Stimulated activated CD4-positive, alpha-beta T cell treated with anti-CD3 and anti-CD28 coated beads, Interleukin-15, amount 100 ng/mL, for 48 hours (primary cell): ENCODE measurements around the gene ABCC9.
"Not testable (repeated sequence)": the region's sequence is repeated elsewhere in the genome, so short reads cannot be mapped to it uniquely, and the experiment has no call there.

ENCODE experiments used
- DNase-seq, 2 donors: peaks; one replicate each; pipeline ENCODE4 v3.0.0-alpha.2; 2020; ENCODE audit warnings: low read depth in 2 of 2

ABCC9 gene

DNA sequence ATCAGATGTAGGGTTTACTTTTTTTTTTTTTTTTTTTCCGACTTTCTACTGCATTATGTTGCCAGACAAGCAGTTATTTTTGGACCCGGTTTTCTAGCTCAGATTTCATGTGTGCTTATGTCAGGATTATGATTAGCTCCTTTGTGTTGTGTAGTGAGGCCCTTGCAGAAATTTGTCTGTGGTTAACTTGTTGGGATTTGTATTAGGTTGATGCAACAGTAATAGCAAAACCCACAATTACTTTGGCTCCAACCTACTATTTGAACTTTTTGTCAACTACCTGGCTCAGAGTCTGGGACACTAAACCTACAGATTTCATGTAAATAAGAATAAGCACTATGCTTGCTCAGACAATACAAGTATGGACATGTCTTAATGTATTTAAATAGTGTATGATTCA, 122.6 kb downstream of the ABCC9 start:
- DNase-seq = no peak

DNA sequence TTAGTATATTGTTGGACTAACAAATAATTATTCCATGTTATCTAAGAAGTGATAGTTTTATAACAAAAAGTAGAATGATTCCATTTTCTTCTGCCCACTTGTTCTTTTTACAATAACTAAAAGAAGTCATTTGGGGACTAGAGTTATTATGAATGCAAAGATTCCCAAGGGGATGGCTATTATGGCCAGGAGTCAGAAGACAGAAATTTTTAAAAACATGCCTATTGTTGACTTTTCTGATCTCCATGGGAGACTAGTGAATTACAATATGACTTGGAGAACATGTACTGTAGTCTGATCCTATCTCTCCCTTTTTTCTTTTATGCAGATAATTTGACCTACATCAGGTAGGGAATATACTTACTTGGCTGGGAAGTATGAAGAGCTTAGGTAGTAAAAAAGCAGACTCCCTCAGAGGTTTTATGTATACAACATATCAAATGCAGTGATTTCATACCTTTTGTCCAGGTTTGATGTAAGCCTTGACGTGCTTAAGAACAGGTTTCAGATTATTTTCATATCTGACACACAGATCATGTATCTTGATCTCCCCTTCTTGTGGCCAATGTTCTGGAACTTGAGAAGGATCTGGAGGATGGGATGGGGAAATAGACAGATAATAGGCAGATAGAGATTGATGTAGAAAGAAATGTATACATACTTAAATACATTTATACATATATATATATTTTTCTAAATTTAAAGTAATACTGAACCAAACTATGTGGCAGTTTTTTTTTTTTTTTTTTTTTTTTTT, 125.7 kb downstream of the ABCC9 start:
- DNase-seq = no peak

DNA sequence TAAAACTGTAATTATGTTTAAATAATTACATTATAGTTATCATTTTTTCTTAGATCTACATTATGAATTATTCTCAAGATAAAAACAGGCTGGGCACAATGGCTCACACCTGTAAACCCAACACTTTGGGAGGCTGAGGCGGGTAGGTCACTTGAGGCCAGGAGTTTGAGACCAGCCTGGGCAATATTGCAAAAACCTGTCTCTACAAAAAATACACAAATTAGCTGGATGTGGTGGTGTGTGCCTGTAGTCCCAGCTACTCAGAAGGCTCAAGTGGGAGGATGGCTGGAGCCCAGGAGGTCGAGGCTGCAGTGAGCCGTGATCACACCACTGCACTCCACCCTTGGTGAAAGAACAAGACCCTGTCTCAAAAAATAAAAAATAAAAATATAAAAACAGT, 126.4 kb downstream of the ABCC9 start:
- DNase-seq = no peak

DNA sequence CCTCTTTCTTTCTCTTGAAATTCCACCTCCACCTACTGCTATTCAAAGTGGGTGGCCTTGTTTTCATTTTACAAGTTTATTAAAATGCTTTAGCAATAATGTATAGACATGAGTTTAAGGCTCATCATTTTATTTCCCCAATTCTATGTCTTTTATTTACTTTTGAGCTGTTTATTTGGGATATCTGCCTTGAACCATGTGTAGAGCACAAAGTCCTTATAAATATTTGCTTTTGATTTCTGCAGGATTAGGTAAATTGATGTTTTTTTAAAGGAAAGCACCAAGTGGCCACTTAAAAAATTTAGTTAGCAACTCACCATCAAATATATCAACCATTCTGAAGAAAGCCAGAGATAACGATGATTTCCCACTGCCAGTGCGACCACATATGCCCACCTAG, 126.9 kb downstream of the ABCC9 start:
- no peak for DNase-seq

DNA sequence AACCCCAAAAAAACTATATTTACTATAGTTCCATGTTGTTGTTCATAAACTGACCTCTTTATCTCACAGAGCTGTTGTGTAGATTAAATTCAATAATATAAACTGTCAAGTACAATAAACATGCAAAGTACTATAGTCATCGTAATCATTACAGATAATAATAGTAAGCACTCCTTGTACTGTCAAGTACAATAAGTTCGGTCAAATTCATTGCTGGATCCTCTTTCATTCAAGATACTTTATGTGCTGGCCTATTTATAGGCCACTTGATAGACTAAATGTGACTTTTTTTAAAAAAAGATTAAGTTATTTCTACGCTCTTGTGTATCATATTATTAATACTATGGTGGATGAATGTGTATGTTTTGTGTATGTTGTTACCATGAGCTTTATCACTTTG, 127.5 kb downstream of the ABCC9 start:
- DNase-seq = no peak

DNA sequence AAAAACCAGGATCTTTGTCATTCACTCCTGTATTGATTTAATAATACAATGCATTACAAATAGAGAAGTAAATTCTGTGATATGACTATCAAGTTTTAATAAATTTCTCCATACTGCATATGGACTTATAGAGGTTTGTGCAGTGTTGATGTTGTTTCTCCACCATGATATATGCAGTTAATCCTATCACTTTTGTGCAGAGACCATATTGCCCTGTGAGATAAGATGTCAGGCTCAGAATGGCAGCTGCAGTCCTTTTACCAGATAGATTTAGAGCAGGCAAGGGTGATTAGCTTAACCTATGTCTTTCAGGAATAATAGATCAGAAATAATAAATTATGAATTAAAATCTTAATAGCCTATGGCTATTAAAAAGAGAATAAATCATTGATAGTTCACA, 128.1 kb downstream of the ABCC9 start:
- no peak for DNase-seq

DNA sequence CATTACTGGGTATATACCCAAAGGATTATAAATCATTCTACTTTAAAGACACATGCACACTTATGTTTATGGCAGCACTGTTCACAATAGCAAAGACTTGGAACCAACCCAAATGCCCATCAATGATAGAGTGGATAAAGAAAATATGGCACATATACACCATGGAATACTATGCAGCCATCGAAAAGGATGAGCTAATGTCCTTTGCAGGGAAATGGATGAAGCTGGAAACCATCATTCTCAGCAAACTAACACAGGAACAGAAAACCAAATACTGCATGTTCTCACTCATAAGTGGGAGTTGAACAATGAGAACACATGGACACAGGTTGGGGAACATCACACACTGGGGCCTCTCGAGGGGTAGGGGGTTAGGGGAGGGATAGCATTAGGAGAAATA, 128.9 kb downstream of the ABCC9 start:
- DNase-seq = not testable (repeated sequence)

DNA sequence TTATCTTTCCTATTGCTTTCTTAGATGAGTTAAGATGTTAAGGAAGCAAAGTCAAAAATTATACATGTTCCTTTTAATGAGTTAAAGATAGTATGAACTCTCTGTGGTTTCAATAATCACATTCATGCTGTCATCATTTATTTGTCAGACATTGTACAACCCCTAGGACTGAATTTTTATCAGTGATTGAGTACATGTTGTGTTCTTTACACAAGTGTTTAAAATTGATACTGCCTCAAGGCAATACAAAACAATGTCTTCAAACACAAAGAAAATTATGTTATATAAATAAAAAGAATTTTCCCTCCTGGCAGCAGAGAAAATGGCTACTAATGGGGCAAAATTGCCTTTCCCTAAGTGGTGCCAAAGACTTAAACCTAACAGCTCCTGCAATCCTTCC, 132.1 kb downstream of the ABCC9 start:
- DNase-seq = no peak

DNA sequence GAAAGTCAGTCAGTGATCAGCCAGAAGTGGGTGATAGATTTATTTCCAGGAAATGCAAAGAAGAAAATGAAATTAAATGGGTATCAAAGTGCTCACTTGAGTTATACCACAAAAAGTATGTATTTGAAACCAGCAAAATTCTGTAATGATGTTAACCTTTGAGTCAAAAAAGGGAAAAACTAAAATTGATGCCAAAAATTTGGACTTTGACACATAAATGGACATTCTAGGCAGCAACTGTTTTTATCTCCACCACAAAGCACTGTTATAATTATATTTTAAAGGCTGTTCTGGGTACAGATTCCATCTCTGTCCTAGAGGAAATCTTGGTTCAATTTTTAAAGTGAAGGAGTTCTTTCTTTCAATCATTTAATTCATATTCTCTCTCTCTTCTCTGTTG, 135.0 kb downstream of the ABCC9 start:
- no peak for DNase-seq

DNA sequence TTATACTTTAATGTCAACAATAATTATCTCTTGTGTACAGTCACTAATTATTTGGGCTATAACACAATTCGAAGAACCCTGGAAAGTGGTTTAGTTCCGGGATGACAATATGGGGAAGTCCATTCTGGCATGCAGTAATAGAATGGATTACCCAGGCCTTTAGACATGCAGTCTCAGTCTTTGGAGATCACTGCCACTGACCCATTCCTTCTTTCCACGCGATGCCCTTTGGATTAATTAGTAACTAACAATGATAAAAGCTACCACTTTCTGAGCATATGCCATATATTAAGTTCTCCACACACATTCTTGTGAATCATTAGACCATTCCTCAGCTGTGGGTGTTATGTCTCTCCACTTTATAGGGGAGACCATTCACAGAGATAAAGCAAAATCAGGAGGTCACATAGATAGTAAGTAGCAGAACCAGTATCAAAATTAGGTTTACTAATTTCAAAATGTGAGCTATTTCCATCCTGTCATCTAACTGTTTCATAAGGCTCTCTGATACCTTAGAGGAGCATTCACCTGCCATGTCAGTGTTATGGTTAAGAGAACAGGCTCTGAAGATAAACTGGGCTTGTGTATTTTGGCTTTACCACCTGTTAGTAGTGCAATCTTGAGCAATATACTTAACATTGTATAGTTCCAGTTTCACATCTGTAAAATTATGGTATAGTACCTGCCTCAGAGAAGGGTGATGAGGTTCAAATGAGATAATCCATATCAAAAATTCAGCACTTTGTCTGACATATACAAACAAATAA, 139.5 kb downstream of the ABCC9 start:
- no peak for DNase-seq

DNA sequence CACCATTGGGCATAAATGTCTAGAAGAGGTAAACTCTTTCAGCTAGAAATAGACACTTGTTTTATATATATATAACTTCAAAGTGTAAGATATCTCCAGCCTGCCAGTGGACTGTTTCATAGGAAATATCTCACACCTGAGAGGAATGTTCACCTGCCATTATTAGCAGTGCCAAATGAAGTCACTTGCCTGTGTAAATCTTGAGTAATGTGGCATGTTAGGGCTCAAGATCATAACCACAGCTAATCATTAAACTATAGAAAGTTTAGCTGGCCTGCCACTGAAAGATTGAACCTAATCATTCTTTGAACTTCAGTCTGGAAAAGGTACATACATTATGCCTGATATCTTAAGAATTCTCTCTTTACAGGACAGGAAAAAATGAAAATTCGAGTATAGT, 141.2 kb downstream of the ABCC9 start:
- no peak for DNase-seq

DNA sequence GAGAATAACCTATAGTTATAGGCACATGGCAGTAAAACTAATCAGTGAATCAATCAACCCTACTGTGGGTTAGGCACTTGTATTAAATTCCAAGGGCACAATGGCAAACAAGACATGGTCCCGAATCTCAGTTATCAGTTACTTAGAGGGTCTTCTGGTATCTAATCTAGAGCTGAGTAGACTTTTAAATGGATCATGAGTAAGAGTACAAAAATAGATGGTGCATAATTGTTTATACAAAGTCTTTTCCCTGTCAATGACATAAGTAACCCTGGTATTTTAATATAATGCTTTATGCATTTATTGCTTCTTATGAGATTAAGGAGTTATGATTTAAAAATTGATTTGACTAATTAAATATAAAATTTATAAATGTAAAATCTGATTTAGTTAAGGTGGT, 143.7 kb downstream of the ABCC9 start:
- no peak for DNase-seq

DNA sequence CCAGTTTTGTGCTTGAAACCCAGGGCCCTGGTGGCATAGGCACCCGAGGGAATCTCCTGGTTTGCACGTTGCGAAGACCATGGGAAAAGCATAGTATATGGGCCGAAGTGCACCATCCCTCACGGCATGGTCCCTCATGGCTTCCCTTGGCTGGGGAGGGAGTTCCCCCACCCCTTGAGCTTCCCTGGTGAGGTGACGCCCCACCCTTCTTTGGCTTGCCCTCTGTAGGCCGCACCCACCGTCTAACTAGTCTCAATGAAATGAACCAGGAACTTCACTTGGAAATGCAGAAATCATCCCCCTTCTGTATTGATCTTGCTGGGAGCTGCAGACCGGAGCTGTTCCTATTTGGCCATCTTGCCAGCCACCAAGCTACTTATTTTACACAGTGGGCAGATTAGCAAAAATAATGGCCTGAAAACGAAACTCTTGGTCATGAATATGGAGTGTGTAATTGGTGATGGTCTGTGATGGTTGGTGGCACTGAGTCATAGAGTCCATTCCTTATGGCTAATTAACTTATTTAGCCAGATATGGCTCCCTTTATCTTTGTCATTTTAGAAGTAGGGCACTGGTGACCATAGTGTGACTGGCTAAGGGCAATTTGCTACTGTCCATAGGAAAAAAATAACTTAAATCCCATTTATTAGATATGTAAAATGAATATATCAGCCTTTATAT, 145.4 kb downstream of the ABCC9 start:
- no peak for DNase-seq

DNA sequence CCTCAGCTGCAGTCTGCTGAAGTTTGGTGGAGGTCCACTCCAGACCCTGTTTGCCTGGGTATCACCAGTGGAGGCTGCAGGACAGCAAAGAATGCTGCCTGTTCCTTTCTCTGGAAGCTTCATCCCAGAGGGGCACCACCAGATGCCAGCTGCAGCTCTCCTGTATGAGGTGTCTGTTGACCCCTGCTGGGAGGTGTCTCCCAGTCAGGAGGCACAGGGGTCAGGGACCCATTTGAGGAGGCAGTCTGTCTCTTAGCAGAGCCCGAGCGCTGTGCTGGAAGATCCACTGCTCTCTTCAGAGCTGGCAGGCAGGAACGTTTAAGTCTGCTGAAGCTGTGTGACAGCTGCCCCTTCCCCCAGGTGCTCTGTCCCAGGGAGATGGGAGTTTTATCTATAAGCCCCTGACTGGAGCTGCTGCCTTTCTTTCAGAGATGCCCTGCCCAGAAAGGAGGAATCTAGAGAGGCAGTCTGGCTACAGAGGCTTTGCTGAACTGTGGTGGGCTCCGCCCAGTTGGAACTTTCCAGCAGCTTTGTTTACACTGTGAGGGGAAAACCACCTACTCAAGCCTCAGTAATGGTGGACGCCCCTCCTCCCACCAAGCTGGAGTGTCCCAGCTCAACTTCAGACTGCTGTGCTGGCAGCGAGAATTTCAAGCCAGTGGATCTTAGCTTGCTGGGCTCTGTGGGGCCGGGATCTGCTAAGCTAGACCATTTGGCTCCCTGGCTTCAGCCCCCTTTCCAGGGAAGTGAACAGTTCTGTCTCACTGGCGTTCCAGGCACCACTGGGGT, 146.2 kb downstream of the ABCC9 start:
- not testable (repeated sequence) for DNase-seq

DNA sequence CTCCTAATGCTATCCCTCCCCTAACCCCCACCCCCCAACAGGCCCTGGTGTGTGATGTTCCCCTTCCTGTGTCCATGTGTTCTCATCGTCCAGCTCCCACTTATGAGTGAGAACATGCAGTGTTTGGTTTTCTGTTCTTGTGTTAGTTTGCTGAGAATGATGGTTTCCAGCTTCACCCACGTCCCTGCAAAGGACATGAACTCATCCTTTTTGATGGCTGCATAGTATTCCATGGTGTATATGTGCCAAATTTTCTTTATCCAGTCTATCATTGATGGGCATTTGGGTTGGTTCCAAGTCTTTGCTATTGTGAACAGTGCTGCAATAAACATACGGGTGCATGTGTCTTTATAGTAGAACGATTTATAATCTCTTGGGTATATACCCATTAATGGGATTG, 151.5 kb downstream of the ABCC9 start:
- DNase-seq = not testable (repeated sequence)

DNA sequence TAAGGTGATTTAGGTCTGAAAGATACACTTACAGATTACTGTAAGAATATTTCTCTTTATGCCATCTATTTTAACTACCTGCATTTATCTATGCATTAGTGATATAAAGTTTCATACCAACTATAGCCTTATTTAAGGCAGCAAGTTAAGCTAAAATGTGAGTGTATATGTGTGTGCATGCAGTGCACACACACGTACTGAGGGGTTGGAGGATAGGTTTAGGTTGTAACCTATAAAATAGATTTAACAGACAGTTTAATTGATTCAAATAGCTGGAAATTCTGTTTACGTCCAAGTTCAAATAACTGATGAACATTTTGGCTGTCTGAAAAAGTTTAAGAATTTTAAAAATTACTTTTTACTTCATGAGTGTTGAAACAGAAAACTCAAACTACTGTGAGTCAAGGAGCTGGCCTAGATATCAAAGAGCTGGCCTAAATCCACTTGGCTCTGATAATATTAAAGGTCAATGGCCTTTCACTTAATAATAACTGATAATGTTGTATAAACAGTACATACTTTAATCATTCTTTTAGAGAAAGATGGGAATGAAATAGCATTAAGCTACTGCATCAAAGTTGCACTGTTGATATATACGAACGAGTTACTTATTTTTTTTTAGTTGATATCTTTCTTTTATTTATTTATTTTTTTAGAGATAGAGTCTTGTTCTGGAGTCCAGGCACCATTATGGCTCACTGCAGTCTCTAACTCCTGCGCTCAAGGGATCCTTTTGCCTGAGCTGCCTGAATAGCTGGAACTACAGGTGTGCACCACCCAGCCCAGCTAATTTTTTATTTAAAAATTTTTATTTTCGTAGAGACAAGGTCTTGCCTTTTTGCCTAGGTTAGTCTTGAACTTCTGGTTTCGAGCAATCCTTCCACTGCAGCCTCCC, 152.9 kb downstream of the ABCC9 start:
- no peak for DNase-seq

DNA sequence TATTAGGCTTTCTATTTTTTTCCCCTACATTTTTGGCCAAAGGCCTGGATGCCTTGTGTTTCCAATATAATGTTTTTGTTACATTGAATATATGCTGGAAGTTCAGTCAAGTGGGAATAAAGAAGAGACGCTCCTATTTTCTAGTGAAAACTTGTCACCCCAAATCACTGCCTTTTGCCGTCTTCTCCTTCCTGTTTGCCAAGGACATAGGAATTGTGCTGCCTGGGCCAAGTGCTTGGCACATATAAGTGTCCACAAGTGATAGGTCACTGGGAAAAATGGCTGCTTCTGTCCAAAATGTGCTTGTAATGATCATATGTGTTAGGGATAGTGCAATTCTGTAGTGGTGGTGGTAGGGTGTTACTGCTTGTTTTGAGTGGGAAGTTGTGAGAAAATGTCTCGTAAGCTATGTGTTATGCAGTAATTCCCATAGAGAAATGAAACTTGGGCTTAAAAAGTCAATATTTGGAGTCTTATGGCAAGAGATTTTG, 155.1 kb downstream of the ABCC9 start:
- no peak for DNase-seq

DNA sequence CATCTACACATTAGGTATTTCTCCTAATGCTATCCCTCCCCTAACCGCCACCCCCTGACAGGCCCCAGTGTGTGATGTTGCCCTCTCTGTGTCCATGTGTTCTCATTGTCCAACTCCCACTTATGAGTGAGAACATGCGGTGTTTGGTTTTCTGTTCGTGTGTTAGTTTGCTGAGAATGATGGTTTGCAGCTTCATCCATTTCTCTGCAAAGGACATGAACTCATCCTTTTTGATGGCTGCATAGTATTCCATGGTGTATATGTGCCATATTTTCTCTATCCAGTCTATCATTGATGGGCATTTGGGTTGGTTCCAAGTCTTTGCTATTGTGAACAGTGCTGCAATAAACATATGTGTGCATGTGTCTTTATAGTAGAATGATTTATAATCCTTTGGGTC, 158.5 kb downstream of the ABCC9 start:
- not testable (repeated sequence) for DNase-seq

DNA sequence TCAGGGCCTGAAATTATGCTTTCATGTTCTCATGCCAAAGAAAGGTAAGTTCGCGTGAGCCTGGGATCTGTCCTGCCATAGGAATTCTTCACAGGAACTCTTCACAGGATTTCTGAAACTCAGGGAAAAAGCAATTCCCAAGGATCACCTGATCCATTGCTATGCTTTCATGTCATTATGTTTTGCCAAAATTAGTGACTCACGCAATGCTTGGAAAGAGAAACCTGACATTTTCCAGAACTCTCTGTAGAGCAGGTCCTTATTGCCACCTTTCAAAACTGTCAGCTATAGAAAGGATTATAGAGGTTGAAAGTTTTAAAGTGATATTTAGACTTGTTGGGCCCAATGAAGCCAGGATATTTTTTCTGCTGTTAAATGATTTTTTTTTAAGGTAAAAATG, 160.4 kb downstream of the ABCC9 start:
- no peak for DNase-seq

DNA sequence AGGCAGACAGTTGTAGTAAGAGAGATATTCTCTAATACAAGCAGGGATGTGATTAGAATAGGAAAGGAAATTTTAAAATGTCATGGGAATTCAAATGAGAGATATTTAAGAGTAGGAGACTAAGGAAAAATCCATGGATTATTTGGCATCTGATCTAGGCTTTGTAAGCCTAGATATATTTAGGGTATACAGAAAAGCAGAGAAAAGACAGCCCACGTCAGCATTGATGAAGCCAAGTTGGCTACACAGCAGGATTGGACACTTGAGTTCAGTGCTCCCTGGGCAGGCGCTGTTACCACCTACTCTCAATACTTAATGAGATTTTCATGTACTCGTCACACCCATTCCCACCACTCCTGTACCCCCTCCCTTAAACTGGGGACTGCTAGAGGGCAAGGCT, 165.1 kb downstream of the ABCC9 start:
- no peak for DNase-seq
